Lower lobe of right lung (tissue), 2 donors: ENCODE results near the gene DLGAP1. TPM values are rescaled to one million over a fixed set of nuclear protein-coding genes. Genes with fewer than 3 reads are reported as not detected.
A peak's percentile ranks its signal among the peaks of the same experiment; 100 is the strongest.

Experiments used
- ATAC-seq, 2 donors: fragments of 200-7000 bp; cut with Tn5 transposase; one replicate each; pipeline ENCODE4 v1.9.1; 2020 to 2022; ENCODE audit warnings: mild to moderate bottlenecking in 2 of 2, moderate library complexity in 2 of 2
- DNase-seq: peaks from one replicate; pipeline ENCODE4 v3.0.0-alpha.2; 2020
- H3K27ac ChIP-seq: fragments of 200-600 bp; one replicate; pipeline ENCODE4 v1.8.0; 2022
- H3K27me3 ChIP-seq: fragments of 200-600 bp; one replicate; pipeline ENCODE4 v1.8.0; 2022; ENCODE audit warnings: low read depth
- H3K36me3 ChIP-seq: fragments of 200-600 bp; one replicate; pipeline ENCODE4 v1.8.0; 2022; ENCODE audit warnings: mild to moderate bottlenecking
- H3K4me1 ChIP-seq: fragments of 200-600 bp; one replicate; pipeline ENCODE4 v1.8.0; 2022
- H3K4me3 ChIP-seq: fragments of 200-600 bp; one replicate; pipeline ENCODE4 v1.8.0; 2022; ENCODE audit warnings: mild to moderate bottlenecking
- H3K9me3 ChIP-seq: fragments of 200-600 bp; one replicate; pipeline ENCODE4 v1.8.0; 2022
- CTCF ChIP-seq: fragments of 200-600 bp; IDR thresholded peaks from one replicate; pipeline ENCODE4 v1.8.0; 2022; ENCODE audit warnings: antibody characterized with exemption, mild to moderate bottlenecking
- intact Hi-C: fragments of 100-400 bp; cut with DNase I; formaldehyde crosslinking; loops from one replicate; pipeline ENCODE4 v1.11.0; 2022
- total RNA-seq: library from RNA; stranded (reverse); fragmentation: NEBNext Ultra II Directional; extraction: Animal tissue kit (Norgen Biotek cat#: 25700); gene quantifications from one replicate; pipeline ENCODE4 v1.2.1, GENCODE V29; 2021
- donor health status: DM: no; HTN: yes; CAD: no; lungs with severe emphysema.

Gene DLGAP1
- total RNA-seq, 1 donor from 2014 or later: 3.8 TPM

GRCh38 chr18:3510896-3511295, 944.2 kb downstream of the DLGAP1 start:
- ATAC-seq: no peak
- no peak overlapping the region for H3K4me3 ChIP-seq
- TF ChIP-seq CTCF: no peak
- intact Hi-C loops: no loop called here
- H3K4me1 ChIP-seq: no peaks in the 10 kb centered on the region
- H3K27ac ChIP-seq: no peak overlapping the region
- H3K9me3 ChIP-seq: no peaks in the 10 kb centered on the region
- no peaks in the 10 kb centered on the region for H3K36me3 ChIP-seq
- DNase-seq: no peak
- H3K27me3 ChIP-seq: no peaks in the 10 kb centered on the region

GRCh38 chr18:3510024-3510423, 945.1 kb downstream of the DLGAP1 start:
- intact Hi-C loops: no loop called here
- TF ChIP-seq CTCF: no peak
- Histone ChIP-seq H3K4me1 (no peaks in the 10 kb centered on the region), H3K9me3 (no peaks in the 10 kb centered on the region), H3K27me3 (no peaks in the 10 kb centered on the region), H3K4me3 (no peak overlapping the region), H3K36me3 (no peaks in the 10 kb centered on the region), H3K27ac (no peak overlapping the region)
- ATAC-seq (no peak), DNase-seq (no peak)

- no peak overlapping the region for H3K4me3 ChIP-seq
- H3K27me3 ChIP-seq: no peaks in the 10 kb centered on the region
- intact Hi-C loops: no loop called here
- H3K4me1 ChIP-seq: no peaks in the 10 kb centered on the region
- no peaks in the 10 kb centered on the region for H3K36me3 ChIP-seq
- ATAC-seq (peak; percentile 57), DNase-seq (no peak)
- H3K9me3 ChIP-seq: no peaks in the 10 kb centered on the region
- H3K27ac ChIP-seq: no peak overlapping the region
- TF ChIP-seq CTCF: no peak
Observed at GRCh38 chr18:3508576-3509549, 946.2 kb downstream of the DLGAP1 start.

GRCh38 chr18:3504637-3505036, 950.5 kb downstream of the DLGAP1 start:
- intact Hi-C loops: no loop called here
- ATAC-seq (no peak), DNase-seq (no peak)
- Histone ChIP-seq H3K36me3 (no peaks in the 10 kb centered on the region), H3K4me1 (peaks cover 4% of the 10 kb centered on the region), H3K9me3 (no peaks in the 10 kb centered on the region), H3K4me3 (no peak overlapping the region), H3K27me3 (peaks cover 17% of the 10 kb centered on the region), H3K27ac (no peak overlapping the region)
- TF ChIP-seq CTCF: no peak

- Histone ChIP-seq H3K9me3 (no peaks in the 10 kb centered on the region), H3K36me3 (no peaks in the 10 kb centered on the region), H3K4me1 (peaks cover 13% of the 10 kb centered on the region), H3K4me3 (no peak overlapping the region), H3K27me3 (peaks cover 21% of the 10 kb centered on the region), H3K27ac (no peak overlapping the region)
- intact Hi-C loops: no loop called here
- ATAC-seq: no peak
- TF ChIP-seq CTCF: no peak
- no peak for DNase-seq
Observed at GRCh38 chr18:3502650-3503049, 952.5 kb downstream of the DLGAP1 start.
